ENCODE data around the gene MRAP2. TPM values are rescaled to one million over a fixed set of nuclear protein-coding genes. Genes with fewer than 3 reads are reported as not detected.

Gene MRAP2
- total and polyA plus RNA-seq, 2 donors (not counting 3 experiments of a cell fraction or from before 2014, with no cell fraction given) = 5.8 to 8.6 TPM

- POLR2A ChIA-PET = no interaction called here
- Histone ChIP-seq H3K27me3 (ENCODE audit: control insufficient read depth in 2 of 2, insufficient read depth in 2 of 2, low read length in 2 of 2) (no peaks in the 10 kb centered on the region), H2AFZ (ENCODE audit: low read depth, low read length) (no peak overlapping the region), H3K9me3 (replicated peaks; ENCODE audit: control insufficient read depth, insufficient read depth, low read length) (no peaks in the 10 kb centered on the region), H3K27ac (ENCODE audit: insufficient read depth, low read depth, low read length) (no peak overlapping the region), H3K36me3 (ENCODE audit: control insufficient read depth in 2 of 2, extremely low read depth in 1 of 2, insufficient read depth in 2 of 2, low read length in 2 of 2) (no peaks in the 10 kb centered on the region), H3K4me3 (replicated peaks in 1 of 3; ENCODE audit: insufficient read depth in 1 of 3, low read depth in 1 of 3, low read length in 3 of 3) (no peak overlapping the region), H3K9ac (replicated peaks; ENCODE audit: extremely low read depth, insufficient read depth, low read length) (no peak overlapping the region), H3K9me1 (replicated peaks; ENCODE audit: control insufficient read depth, extremely low read depth, insufficient read depth, low read length) (no peaks in the 10 kb centered on the region), H3K79me2 (ENCODE audit: control insufficient read depth, insufficient read depth, low read length) (no peaks in the 10 kb centered on the region), H4K20me1 (replicated peaks; ENCODE audit: control insufficient read depth, extremely low read depth, insufficient read depth, low read length) (no peaks in the 10 kb centered on the region), H3K4me2 (ENCODE audit: insufficient read depth, low read length) (no peak overlapping the region), H3K4me1 (ENCODE audit: control insufficient read depth, extremely low read depth, insufficient read depth, low read length) (no peaks in the 10 kb centered on the region)
- CTCF ChIA-PET = no interaction called here
- intact Hi-C loops (cut with micrococcal nuclease) = no loop called here
- no peak for DNase-seq (ENCODE audit: low read depth, low spot score)
- dilution Hi-C loops (cut with MboI; ENCODE audit: extremely low pct_ligation_motif_present, low sequenced_read_pairs) = no loop called here
- BruUV-seq (replicated peaks) = no TSS peak
- FAIRE-seq = no peak
- TF ChIP-seq GATA2 (IDR thresholded peaks at IDR 0.05; ENCODE audit: insufficient read depth, insufficient read length, low read depth, low read length) = no peak
- TF ChIP-seq EZH2 (IDR thresholded peaks at IDR 0.05; ENCODE audit: borderline replicate concordance, low read depth, low read length, severe bottlenecking) = no peak
- TF ChIP-seq JUN (IDR thresholded peaks at IDR 0.05; ENCODE audit: borderline replicate concordance, insufficient read depth, insufficient read length, low read depth) = no peak
- TF ChIP-seq POLR2A (IDR thresholded peaks at IDR 0.05; ENCODE audit: low read depth, low read length) = no peak
- TF ChIP-seq MYC (IDR thresholded peaks at IDR 0.05; ENCODE audit: low read depth, low read length) = no peak
- TF ChIP-seq MAX (IDR thresholded peaks at IDR 0.05; ENCODE audit: insufficient read depth, insufficient read length) = no peak
- TF ChIP-seq CTCF (IDR thresholded peaks at IDR 0.05; ENCODE audit: extremely low read depth in 1 of 2, insufficient read depth in 1 of 2, low read depth in 1 of 2, low read length in 2 of 2) = no peak
- no peak for TF ChIP-seq POLR2AphosphoS5 (IDR thresholded peaks at IDR 0.05; ENCODE audit: insufficient read depth, low read depth, low read length)
- TF ChIP-seq FOS (IDR thresholded peaks at IDR 0.05; ENCODE audit: borderline replicate concordance, insufficient read depth, low read length) = no peak
These were observed 14.3 kb upstream of the MRAP2 start for GRCh38 chr6:84019141-84019841.
